Measurements from ENCODE around the gene PRM1. TPM values are rescaled to one million over a fixed set of nuclear protein-coding genes. Genes with fewer than 3 reads are reported as not detected.

The PRM1 gene
- total RNA-seq, 2 experiments from 2014 or later, result not detected

DNA sequence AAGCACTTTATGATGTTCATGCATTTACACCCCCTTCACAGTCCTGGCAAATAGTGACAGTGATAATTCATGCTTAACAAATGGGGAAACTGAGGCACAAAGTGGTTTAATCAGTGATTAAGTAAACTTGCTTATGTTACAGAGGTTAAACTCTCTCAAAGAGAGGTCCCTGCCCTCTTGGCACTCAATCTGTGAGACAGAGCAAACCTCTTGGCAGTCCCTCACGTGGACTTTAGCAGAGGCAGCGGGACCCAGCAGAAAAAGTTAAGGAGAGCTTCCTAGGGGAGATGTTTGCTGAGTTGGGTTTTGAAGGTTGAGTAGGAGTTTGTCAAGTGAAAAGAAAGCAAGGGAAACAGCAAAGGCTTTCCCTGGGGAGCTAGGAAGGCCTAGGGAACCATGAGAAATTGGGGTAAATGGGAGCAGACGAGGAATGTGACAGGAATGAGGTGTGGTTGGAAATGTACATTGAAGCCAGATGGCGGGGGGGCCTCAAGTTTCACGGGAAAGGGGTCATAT, 35.9 kb downstream of the PRM1 start:
- Mint-ChIP-seq H3K27ac (peak overlapping the region; percentile 57), H3K9me3 (peaks cover 4% of the 10 kb centered on the region), H3K4me3 (no peak overlapping the region), H3K27me3 (no peaks in the 10 kb centered on the region), H3K36me3 (ENCODE audit: low read depth) (peaks cover 13% of the 10 kb centered on the region), H3K4me1 (ENCODE audit: low read depth) (peaks cover 31% of the 10 kb centered on the region)
- POLR2A ChIA-PET, result interaction anchor here (0.8 to 2.1 kb wide), 4 partner anchors 10 to 210 kb away, joined by 3 to 17 read pairs (median 6); partner anchors contain the start of gene SOCS1
- TF ChIP-seq, protein P1, sequence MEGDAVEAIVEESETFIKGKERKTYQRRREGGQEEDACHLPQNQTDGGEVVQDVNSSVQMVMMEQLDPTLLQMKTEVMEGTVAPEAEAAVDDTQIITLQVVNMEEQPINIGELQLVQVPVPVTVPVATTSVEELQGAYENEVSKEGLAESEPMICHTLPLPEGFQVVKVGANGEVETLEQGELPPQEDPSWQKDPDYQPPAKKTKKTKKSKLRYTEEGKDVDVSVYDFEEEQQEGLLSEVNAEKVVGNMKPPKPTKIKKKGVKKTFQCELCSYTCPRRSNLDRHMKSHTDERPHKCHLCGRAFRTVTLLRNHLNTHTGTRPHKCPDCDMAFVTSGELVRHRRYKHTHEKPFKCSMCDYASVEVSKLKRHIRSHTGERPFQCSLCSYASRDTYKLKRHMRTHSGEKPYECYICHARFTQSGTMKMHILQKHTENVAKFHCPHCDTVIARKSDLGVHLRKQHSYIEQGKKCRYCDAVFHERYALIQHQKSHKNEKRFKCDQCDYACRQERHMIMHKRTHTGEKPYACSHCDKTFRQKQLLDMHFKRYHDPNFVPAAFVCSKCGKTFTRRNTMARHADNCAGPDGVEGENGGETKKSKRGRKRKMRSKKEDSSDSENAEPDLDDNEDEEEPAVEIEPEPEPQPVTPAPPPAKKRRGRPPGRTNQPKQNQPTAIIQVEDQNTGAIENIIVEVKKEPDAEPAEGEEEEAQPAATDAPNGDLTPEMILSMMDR (IDR thresholded peaks at IDR 0.05), result no peak
- no peak for ATAC-seq
- DNase-seq, result no peak
- intact Hi-C loops (cut with micrococcal nuclease), result no loop called here
- CTCF ChIA-PET, result interaction anchor here (1.0 kb wide), 1 partner anchor 282 kb away, joined by 3 read pairs; no protein-coding TSS in a partner anchor

DNA sequence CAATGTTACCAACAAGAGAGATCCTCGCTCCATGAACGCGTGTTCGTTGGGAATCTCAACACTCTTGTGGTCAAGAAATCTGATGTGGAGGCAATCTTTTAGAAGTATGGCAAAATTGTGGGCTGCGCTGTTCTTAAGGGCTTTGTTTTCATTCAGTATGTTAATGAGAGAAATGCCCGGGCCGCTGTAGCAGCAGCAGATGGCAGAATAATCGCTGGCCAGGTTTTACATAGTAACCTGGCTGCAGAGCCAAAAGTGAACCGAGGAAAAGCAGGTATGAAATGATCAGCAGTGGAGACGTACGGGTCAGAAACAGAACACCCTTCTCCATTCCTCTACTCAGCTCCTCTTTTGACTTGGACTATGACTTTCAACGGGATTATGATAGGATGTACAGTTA, 38.5 kb downstream of the PRM1 start:
- ChIA-PET POLR2A (interaction anchor here (0.9 to 1.5 kb wide), 3 partner anchors 9 to 18 kb away, joined by 3 to 6 read pairs (median 3); no protein-coding TSS in a partner anchor), CTCF (no interaction called here)
- H3K36me3 Mint-ChIP-seq (ENCODE audit: low read depth), result peaks cover 3% of the 10 kb centered on the region
- no peak overlapping the region for H3K27ac Mint-ChIP-seq
- H3K4me3 Mint-ChIP-seq, result no peak overlapping the region
- peaks cover 4% of the 10 kb centered on the region for H3K9me3 Mint-ChIP-seq
- DNase-seq (no peak), ATAC-seq (no peak)
- intact Hi-C loops (cut with micrococcal nuclease), result no loop called here
- TF ChIP-seq, protein P1 (IDR thresholded peaks at IDR 0.05), result no peak
- no peaks in the 10 kb centered on the region for H3K27me3 Mint-ChIP-seq
- peaks cover 30% of the 10 kb centered on the region for H3K4me1 Mint-ChIP-seq (ENCODE audit: low read depth)

GRCh38 chr16:11241480-11242204, 39.5 kb downstream of the PRM1 start:
- POLR2A ChIA-PET, result interaction anchor here (1.4 to 2.2 kb wide), 3 partner anchors 10 to 17 kb away, joined by 6 to 18 read pairs (median 6); no protein-coding TSS in a partner anchor
- peaks cover 1% of the 10 kb centered on the region for H3K9me3 Mint-ChIP-seq
- H3K27ac Mint-ChIP-seq, result no peak overlapping the region
- TF ChIP-seq, protein P1 (IDR thresholded peaks at IDR 0.05), result no peak
- H3K27me3 Mint-ChIP-seq, result no peaks in the 10 kb centered on the region
- peaks cover 31% of the 10 kb centered on the region for H3K4me1 Mint-ChIP-seq (ENCODE audit: low read depth)
- DNase-seq (no peak), ATAC-seq (no peak)
- CTCF ChIA-PET, result interaction anchor here (1.0 kb wide), 1 partner anchor 17 kb away, joined by 4 read pairs; no protein-coding TSS in a partner anchor
- intact Hi-C loops (cut with micrococcal nuclease), result no loop called here
- H3K4me3 Mint-ChIP-seq, result no peak overlapping the region
- H3K36me3 Mint-ChIP-seq (ENCODE audit: low read depth), result no peaks in the 10 kb centered on the region

- no peaks in the 10 kb centered on the region for H3K9me3 Mint-ChIP-seq
- POLR2A ChIA-PET, result interaction anchor here (1.0 to 2.2 kb wide), 5 partner anchors 9 to 109 kb away, joined by 3 to 18 read pairs (median 6); partner anchors contain the start of gene SOCS1
- intact Hi-C loops (cut with micrococcal nuclease), result no loop called here
- H3K27me3 Mint-ChIP-seq, result no peaks in the 10 kb centered on the region
- peaks cover 28% of the 10 kb centered on the region for H3K4me1 Mint-ChIP-seq (ENCODE audit: low read depth)
- TF ChIP-seq, protein P1 (IDR thresholded peaks at IDR 0.05), result no peak
- H3K4me3 Mint-ChIP-seq, result no peak overlapping the region
- H3K36me3 Mint-ChIP-seq (ENCODE audit: low read depth), result no peaks in the 10 kb centered on the region
- CTCF ChIA-PET, result interaction anchor here (1.0 to 1.4 kb wide), 3 partner anchors 16 to 270 kb away, joined by 3 to 4 read pairs (median 4); no protein-coding TSS in a partner anchor
- H3K27ac Mint-ChIP-seq, result peak overlapping the region; percentile 81
- DNase-seq (no peak), ATAC-seq (peak; percentile 28)
These were observed 40.3 kb downstream of the PRM1 start for GRCh38 chr16:11240636-11241473.

Measured in activated CD8-positive, alpha-beta T cell treated with anti-CD3 and anti-CD28 coated beads for 36 hours (primary cell).